Measurements from ENCODE around the gene UBE4A. TPM values are rescaled to one million over a fixed set of nuclear protein-coding genes. Genes with fewer than 3 reads are reported as not detected.

Gene UBE4A
- total RNA-seq, 4 donors from 2014 or later, result 40.3 to 46.1 (median 44.4) TPM

DNA sequence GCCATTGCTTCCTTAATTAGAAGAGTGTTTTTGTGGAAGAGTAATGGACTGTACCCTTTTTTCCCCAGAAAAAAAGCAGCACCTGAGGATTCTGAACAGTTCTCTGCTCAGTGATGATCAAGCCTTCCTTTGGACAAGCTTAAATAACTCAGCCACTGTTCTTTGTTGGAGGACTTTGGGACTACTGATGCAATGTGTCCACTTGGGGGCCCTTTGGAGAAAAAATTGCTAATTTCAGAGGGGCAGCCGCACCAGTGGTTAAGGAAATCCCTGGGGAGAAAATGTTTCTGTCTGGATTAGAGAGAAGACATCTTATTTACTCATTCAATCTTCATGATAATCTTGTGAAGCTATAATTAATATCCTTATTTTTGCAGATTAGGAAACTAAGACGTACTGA lies 71.6 kb downstream of the UBE4A start:
- no peak for TF ChIP-seq POLR2A (IDR thresholded peaks at IDR 0.05)
- TF ChIP-seq, protein P1, sequence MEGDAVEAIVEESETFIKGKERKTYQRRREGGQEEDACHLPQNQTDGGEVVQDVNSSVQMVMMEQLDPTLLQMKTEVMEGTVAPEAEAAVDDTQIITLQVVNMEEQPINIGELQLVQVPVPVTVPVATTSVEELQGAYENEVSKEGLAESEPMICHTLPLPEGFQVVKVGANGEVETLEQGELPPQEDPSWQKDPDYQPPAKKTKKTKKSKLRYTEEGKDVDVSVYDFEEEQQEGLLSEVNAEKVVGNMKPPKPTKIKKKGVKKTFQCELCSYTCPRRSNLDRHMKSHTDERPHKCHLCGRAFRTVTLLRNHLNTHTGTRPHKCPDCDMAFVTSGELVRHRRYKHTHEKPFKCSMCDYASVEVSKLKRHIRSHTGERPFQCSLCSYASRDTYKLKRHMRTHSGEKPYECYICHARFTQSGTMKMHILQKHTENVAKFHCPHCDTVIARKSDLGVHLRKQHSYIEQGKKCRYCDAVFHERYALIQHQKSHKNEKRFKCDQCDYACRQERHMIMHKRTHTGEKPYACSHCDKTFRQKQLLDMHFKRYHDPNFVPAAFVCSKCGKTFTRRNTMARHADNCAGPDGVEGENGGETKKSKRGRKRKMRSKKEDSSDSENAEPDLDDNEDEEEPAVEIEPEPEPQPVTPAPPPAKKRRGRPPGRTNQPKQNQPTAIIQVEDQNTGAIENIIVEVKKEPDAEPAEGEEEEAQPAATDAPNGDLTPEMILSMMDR (IDR thresholded peaks at IDR 0.05), result no peak
- 80 to 84% methylated on average over 2 of the region's 2 CpGs for WGBS, 2 donors
- DNase-seq (ENCODE audit: low spot score in 2 of 2), result no peak
- no peak overlapping the region for H3K4me3 ChIP-seq (ENCODE audit: low read depth, poor library complexity, severe bottlenecking)
- intact Hi-C loops (cut with DNase I; ENCODE audit: low total_unique reads), result no loop called here

DNA sequence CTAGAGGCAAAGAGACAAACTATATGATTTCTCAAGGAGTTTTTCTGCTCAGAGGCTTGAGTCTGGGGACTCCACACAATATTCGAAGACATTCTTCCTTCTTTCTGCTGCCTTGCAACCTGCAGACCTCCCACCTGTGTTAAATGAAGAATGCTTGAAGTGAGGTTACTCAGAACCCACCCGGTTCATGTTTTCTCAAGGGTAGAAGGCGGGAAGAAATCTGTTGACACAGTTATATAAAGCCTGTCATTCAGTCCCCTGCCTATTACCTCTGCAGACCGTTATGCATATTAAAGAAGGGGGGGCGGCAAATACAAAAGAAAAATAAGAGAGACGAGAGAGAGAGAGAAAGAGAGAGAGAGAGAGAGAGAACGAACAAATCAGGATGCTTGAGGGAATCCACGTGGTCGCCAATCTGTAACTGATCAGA lies 74.7 kb downstream of the UBE4A start:
- no peak for DNase-seq (ENCODE audit: low spot score in 2 of 2)
- H3K4me3 ChIP-seq (ENCODE audit: low read depth, poor library complexity, severe bottlenecking), result no peak overlapping the region
- 8 to 9% methylated on average over 9 of the region's 9 CpGs for WGBS, 2 donors
- no peak for TF ChIP-seq POLR2A (IDR thresholded peaks at IDR 0.05)
- TF ChIP-seq, protein P1 (IDR thresholded peaks at IDR 0.05), result no peak
- intact Hi-C loops (cut with DNase I; ENCODE audit: low total_unique reads), result no loop called here

DNA sequence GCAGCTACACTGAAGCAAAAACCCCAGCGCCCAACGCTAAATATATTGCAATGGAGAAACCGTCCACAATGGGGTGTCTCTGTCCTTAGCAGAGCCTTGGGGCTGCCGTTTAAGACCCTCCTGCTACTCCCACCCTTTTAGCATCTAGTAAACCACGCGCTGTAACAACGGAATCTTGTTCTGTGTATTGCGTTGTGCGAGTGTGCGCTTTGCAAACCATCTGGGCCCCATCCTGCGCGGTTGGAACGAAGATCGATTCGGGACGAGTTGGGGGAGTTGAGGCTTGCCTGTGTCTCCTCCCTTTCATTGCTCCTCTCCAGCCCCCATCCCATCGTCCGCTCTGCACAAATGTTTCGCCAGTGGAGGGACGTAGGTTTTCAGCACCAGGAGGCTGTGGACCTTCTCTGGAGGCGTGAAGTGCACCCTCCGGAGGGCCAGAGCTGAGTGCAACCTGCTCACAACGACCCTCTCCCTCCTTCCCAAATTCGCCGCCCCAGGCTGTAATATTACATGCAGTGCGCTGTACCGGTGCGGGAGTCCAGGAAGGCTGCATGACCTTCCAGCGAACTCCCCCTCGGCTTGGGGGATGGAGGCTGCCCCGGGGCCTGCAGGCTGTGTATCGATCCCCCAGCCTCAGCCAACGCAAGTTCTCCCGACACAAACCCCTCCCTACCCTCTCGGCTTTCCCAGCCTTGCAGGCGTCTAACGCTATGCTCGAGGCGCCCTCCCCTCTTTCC lies 75.3 kb downstream of the UBE4A start:
- TF ChIP-seq, protein P1 (IDR thresholded peaks at IDR 0.05), result no peak
- no peak for TF ChIP-seq POLR2A (IDR thresholded peaks at IDR 0.05)
- peak; percentile 15 to 89 for DNase-seq (ENCODE audit: low spot score in 2 of 2)
- H3K4me3 ChIP-seq (ENCODE audit: low read depth, poor library complexity, severe bottlenecking), result peak overlapping the region; percentile 30
- 0% methylated on average over 38 to 39 of the region's 39 CpGs for WGBS, 2 donors
- intact Hi-C loops (cut with DNase I; ENCODE audit: low total_unique reads), result no loop called here

DNA sequence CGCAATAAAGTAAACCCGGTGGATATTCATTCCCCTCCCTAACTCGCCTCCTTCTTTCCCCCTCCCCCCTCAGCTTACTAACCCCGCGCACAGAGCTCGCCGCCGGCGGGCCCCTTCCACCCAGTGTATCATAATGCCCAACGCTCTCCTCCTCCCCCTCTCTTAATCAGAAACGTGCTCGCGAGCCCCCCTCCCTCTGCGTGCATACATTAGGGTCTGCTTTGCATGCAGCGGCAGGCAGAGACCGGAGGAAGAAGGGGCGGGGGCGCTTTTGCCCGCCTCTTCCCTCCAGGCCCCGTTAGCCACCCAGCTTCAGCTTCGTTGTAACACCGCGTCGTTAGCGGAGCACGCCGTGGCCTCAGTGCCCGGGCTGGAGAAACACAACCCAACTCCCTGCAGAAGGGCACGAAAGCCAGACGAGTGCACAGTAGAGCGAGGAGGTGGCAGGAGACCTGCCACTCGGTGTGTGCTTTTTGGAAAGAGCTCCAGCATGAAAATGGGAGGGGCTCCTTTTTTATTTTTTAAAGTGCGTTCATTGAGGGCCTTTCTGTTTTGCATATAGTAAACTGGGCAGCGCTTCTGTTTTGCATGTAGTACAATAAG lies 76.0 kb downstream of the UBE4A start:
- TF ChIP-seq, protein P1 (IDR thresholded peaks at IDR 0.05), result no peak
- peak overlapping the region; percentile 30 for H3K4me3 ChIP-seq (ENCODE audit: low read depth, poor library complexity, severe bottlenecking)
- DNase-seq (ENCODE audit: low spot score in 2 of 2), result peak; percentile 24 to 86
- 0 to 1% methylated on average over 34 of the region's 34 CpGs for WGBS, 2 donors
- intact Hi-C loops (cut with DNase I; ENCODE audit: low total_unique reads), result no loop called here

GRCh38 chr11:118435893-118436624 lies 76.7 kb downstream of the UBE4A start, which contains the start of gene KMT2A:
Gene KMT2A (plus strand): TSS chr11:118436492. CDS start chr11:118436513, 21 bp downstream.
- peak; percentile 95 to 99 for DNase-seq (ENCODE audit: low spot score in 2 of 2)
- TF ChIP-seq POLR2A (IDR thresholded peaks at IDR 0.05), result no peak
- TF ChIP-seq, protein P1 (IDR thresholded peaks at IDR 0.05), result peak in 1 of 3 donors; percentile 100
- intact Hi-C loops (cut with DNase I; ENCODE audit: low total_unique reads), result no loop called here

More at GRCh38 chr11:118435893-118436624, 76.7 kb downstream of the UBE4A start, which contains the start of gene KMT2A:
- WGBS, 2 donors, result 1% methylated on average over 15 to 45 of the region's 83 CpGs
- H3K4me3 ChIP-seq (ENCODE audit: low read depth, poor library complexity, severe bottlenecking), result peak within 1 kb of the TSS; percentile 93

All from lower leg skin (tissue), 4 donors.